OCI-LY1 (cell line): Measurements from ENCODE around the gene DISP1.

ENCODE experiments used
- CTCF ChIP-seq: fragments of 200-600 bp; sonication (generic), shearing (Covaris generic); IDR thresholded peaks from 2 replicates; pipeline ENCODE4 v1.5.1; 2017; ENCODE audit warnings: mild to moderate bottlenecking, antibody characterized with exemption, low read length, moderate library complexity, mixed read lengths
- EZH2 ChIP-seq: fragments of 200-600 bp; sonication (generic), shearing (Covaris generic); IDR thresholded peaks from 2 replicates; pipeline ENCODE4 v1.8.0; 2017; ENCODE audit warnings: borderline replicate concordance, mixed run types, mild to moderate bottlenecking, antibody characterized with exemption, low read length, moderate library complexity, mixed read lengths

GRCh38 chr1:222781251-222781650, 33.6 kb upstream of the DISP1 start:
- TF ChIP-seq CTCF (no peak), EZH2 (no peak)
